Stimulated activated naive CD4-positive, alpha-beta T cell (primary cell): ENCODE measurements around the gene GFPT1.

Experiments
- DNase-seq, 6 experiments: peaks; one replicate each; lab custom pipeline; 2025; lab: John Stamatoyannopoulos, UW

Gene GFPT1

DNA sequence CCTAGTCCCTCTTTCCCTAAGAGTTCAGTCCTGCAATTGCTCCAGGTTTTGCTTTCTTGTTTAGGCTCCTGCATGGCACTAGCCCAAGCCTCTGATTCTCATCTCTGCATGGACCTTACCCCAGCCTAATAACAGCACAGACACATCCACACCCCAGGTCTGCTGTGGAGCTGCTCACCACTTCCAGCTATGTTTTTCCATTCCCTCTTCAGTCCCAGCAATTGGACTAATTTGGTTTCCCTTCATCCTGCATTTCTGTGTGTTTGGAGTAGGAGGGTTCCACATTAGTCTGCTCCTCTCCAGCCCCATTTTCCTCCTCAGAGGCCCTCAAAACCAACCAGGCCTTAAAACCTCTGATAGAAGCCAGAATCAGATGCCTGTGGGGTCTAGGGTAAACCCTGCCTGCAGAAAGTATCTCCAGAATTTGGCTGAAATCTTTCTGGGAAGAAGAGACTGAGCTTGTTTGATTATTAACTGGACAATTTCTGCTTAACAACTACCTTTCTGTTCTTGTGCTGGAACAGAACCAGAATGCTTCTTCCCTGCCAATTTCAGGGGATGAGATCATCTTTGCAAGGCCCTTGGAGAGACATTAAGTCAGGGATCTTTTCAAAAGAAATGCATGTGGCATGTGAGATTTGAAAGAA, 95.9 kb downstream of the GFPT1 start:
- no peak for DNase-seq

DNA sequence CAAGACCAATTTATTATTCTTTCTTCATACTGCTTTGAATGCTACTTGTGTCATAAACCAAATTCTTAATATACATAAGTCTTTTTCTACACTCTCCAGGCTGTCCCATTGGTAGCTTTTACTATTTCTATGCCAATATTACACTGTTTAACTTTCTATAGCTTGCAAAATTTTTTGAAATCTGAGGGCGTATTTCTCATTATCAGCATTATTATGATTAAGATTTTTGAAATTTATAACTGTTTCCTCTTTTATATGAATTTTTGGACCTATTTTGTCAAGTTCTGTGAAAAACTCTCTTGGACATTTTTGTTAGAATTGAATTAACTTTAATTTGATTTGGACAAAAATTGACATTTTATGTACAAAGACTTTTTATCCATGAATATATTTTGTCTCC, 98.6 kb downstream of the GFPT1 start:
- no peak for DNase-seq

DNA sequence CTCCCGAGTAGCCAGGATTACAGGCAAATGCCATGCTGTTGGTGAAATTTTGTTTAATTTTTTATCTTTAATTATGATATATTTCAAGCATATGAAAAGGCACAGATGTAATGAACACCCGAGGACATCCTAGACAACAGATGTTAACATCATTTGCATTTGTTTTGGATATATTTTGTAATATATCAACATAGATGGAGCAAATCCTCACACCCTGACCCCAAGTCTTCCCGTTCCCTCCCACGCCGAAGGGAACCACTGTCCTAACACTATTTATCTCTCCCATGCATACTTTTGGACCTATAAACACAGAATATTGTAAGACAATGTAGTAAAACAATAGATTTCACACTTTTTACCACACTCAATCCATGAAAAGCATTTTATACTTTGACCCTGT, 99.5 kb downstream of the GFPT1 start:
- DNase-seq: no peak

DNA sequence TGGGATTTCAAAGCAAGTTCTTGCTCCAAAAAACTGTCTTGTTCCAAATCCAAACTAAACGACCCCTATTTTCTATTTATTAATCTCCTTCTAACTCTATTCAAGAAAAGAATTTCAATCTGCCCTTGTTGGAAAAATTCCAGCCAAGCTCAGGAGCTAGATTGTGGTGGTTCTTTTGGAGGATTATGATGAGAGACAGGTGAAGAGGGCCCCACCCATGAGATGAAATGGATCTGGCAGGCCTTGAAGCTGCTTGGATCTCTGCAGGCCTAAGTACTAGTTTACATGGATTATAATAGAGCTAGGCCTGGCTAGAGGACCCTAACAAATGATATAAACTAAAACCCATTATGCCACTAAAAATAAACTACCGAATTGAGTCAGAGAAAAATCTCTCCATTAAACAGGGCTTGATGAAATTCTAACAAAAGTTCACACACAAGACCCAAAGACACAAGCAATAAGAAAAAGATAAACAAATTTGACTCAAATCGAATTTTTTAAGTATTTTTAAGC, 101.6 kb downstream of the GFPT1 start:
- no peak for DNase-seq

DNA sequence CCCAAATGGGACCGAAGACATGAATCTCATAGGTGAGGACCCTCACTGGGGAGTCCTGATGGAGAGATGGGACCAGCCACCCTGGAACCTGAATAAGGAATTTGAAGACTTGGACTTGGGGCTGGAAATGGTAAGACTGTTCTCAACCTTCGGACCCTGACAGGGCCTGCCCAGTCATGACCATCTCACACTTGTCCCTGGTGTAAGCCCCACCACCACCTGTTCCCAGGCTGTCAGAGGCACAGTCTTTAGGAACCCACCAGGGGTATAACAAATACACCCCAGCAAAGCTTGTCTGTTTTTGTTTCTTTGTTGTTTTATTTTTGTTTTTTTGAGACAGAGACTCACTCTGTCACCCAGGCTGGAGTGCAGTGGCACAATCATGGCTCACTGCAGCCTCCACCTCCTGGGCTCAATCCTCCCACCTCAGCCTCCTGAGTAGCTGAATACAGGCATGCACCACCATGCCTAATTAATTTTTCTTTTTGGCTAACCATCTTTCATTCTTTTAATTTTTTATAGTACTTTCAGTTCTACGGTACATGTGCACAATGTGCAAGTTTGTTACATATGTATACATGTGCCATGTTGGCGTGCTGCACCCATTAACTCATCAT, 106.1 kb downstream of the GFPT1 start:
- no peak for DNase-seq

DNA sequence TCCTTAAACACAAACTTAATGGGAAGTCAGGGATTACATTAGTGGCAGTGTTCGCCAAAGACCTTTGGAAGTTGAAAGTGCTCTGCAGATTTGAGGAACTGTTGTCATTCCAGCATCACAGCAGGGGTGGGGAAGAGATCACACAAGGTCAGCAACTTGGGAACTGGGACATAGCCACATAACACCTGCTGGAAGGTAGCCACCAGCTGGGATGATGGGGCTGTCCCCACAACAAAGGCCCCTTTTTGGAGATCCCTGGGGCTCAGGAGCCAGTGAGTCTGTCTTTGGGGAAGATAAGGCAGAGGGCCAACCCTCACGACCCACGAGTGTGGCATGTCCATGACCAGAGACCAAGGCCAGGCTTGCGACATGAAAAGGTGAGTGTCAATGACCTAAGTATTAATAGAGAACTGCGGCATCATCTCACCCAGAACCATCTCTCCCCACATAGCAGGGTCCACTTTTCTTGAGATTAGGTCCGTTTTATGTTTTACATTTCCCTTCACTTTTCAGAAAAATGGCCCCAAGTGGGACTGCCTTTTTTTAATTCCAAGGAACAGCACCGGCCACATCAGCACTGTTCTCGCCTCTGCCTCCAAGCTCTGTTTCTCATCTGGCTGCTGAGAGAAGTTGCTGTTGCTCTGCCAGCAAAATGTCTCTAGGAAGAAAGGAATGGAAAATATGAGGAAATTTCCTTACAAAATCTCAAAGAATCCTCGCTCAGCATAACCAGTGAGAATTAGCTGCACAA, 106.9 kb downstream of the GFPT1 start:
- no peak for DNase-seq

DNA sequence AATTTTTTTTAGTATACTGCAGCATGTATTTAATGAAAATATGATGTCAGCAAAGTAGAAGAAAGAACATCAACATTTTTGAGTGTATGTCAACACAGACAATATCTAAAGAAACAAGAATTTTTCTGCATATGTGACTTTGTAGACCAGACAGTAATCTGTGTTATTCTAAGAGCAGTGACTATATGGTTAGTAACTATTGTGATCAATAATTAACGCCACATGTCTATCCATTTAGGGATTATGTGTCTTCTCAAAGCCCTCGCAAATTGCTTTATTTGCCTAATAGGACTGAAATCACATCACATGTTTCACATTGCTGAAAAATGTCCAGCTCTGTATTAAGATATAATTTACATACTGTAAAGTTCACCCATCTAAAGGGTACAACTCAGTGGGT, 107.8 kb downstream of the GFPT1 start:
- DNase-seq: no peak

DNA sequence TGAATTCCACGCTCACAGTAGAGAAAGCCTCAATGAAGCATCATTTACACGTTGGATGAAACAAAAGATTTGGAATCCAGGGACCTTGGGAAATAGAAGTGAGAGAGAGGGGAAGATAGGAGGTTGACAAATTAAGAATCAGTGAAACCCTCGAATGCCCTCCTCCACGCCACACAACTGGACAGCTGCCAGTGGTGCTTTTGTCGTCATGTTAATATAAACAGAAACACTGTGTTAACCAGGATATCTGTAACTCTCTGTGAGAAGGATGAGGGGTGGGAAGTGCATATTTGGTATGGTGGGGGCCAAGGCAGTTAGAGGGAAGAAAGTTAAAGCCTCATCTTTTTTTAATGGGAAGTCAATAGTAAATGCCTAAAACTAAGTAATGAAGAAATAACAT, 108.7 kb downstream of the GFPT1 start:
- DNase-seq: no peak

DNA sequence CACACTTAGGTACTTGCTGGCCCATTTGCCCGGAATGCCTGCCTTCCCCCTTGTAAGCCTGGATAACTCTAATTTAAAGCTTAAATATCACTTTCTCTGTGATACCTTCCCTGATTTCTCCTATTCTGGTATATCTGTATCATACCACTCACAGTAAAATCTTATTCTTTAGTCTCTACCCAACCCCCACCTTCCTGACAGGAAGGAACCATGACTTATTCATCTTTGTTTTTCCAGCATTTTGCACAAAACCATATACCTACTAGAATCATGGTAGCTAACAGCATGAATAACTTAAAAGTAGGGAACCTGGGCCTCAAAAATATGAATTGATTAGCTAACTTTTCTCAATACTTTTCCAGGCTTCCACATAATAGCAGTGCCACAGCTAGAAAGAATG, 111.5 kb downstream of the GFPT1 start:
- DNase-seq: no peak

DNA sequence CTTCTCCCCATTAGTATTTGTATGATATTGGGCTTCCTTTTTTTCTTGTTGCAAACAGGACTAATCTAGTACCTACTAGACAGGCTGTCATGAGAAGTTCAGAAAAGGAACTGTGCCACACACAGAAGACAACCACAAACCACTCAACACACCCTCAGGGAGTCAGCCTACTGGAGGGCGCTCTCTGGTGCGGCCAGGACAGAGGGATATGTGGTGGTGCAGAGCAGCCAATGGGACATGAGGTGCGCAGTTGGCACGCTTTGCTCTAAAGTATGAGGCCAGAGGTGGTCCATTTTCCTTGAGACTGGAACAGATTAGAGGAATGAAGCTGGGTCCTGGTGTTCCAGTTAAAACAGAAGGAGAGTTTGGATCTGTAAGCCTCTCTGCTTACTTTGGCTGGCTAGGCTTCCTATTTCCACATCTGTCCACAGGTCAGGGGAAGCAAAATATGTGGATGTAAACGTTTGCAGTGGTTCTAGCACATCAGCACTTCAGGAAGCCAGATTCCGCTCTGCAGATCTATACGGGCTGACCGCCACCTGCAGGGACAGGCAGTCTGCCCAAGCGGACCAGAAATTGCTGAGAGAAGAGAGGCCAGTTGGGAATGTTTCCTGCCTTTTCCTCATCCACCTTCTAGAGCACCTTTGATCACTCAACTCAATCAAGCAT, 114.1 kb downstream of the GFPT1 start:
- DNase-seq: no peak

DNA sequence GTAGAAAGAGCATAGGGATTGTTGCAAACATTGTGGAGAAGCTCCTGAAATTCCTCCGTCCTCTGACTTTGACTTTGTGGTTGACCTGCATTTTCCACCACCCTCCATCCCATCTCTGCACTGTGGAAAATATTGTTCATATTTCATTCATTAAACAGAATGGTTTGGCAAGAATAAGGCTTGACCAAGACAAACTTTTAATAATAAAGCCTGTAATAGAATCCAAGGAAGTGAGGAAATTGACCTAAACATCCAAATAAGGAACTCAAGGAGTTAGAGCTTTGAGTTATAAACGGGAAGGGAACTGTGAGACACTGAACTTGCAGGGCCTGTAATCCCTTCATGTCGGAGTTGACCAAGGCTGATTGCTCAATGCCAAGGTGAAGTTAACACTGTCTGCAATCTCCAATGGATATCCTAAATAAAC, 115.2 kb downstream of the GFPT1 start:
- DNase-seq: no peak
